Right kidney (tissue), 1 donor: ENCODE results near the gene SEMA6B.
"Not testable (repeated sequence)": the region's sequence is repeated elsewhere in the genome, so short reads cannot be mapped to it uniquely, and the experiment has no call there.

Experiments
- DNase-seq: peaks from one replicate; pipeline ENCODE4 v3.0.0-alpha.2; 2016

The SEMA6B gene

GRCh38 chr19:4527377-4527776 lies 32.1 kb downstream of the SEMA6B start:
- DNase-seq, result not testable (repeated sequence)

- no peak for DNase-seq
Observed at GRCh38 chr19:4525563-4526002, 33.9 kb downstream of the SEMA6B start.

GRCh38 chr19:4524808-4525562 lies 34.5 kb downstream of the SEMA6B start:
- DNase-seq, result no peak

- no peak for DNase-seq
Observed at GRCh38 chr19:4523306-4524110, 36.0 kb downstream of the SEMA6B start.

- DNase-seq, result no peak
Observed at GRCh38 chr19:4522291-4523002, 37.0 kb downstream of the SEMA6B start.

DNA sequence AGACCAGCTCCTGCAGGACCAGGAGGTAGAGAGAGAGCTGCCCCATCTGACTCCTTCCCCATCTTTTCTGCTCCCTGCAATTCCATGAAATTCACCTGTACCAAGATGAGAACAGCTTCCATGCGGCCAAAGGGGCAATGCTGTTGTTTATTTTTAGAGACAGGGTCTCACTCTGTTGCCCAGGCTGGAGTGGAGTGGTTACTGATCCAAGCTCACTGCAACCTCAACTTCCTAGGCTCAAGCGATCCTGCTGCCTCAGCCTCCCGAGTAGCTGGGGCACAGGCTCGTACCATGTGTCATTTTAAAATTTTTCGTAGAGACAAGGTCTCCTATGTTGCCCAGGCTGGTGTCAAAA lies 37.6 kb downstream of the SEMA6B start:
- DNase-seq, result no peak

DNA sequence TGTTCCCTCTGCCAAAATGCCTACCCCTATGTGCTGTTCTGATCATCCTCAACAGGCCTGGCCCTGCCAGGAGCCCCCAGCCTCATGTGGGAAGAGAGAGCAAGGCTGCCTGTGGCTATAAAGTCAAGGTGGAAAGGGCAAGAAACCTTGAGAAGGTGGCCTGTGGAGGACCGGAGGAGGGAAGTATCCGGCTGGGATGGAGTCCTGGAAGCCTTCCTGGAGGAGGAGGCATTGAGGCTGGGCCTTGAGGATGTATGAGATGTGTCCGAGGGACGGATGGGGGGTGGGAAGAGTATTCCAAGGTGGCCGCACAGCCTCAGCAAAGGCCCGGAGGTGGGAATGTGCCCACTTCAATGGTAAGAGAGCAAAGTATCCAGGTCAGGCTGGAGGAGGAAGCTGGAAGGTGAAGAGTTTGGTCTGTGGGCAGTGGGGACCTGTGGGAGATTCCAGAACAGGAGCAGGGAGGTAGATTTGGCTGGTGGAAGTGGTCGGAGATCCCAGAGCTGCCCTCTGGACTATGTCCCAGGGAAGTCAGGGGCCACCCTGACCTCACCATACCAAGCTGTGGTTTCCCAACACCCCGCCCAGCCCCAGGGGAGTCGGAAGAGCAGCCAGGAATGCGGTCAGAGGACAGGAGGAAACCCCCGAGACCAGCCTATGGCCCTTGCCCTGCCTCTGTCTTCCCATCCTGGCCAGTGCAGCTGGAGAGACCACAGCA lies 38.2 kb downstream of the SEMA6B start:
- DNase-seq, result no peak

- no peak for DNase-seq
Observed at GRCh38 chr19:4519521-4520277, 39.8 kb downstream of the SEMA6B start.

DNA sequence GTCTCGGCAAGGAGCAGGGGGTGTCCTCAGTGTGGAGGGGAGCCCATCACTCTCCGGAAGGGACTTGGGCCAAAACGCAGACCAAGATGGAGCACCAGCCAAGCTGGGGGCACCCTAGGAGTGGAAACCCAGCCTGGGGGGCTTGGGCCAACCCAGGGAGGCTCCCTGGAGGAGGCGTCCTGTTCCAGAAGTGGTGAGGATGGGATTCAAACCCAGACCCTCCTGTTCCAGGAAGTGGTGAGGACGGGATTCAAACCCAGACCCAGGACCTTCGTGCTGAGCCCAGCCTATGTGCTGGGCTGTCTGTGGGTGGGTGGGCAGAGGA lies 40.4 kb downstream of the SEMA6B start:
- no peak for DNase-seq

DNA sequence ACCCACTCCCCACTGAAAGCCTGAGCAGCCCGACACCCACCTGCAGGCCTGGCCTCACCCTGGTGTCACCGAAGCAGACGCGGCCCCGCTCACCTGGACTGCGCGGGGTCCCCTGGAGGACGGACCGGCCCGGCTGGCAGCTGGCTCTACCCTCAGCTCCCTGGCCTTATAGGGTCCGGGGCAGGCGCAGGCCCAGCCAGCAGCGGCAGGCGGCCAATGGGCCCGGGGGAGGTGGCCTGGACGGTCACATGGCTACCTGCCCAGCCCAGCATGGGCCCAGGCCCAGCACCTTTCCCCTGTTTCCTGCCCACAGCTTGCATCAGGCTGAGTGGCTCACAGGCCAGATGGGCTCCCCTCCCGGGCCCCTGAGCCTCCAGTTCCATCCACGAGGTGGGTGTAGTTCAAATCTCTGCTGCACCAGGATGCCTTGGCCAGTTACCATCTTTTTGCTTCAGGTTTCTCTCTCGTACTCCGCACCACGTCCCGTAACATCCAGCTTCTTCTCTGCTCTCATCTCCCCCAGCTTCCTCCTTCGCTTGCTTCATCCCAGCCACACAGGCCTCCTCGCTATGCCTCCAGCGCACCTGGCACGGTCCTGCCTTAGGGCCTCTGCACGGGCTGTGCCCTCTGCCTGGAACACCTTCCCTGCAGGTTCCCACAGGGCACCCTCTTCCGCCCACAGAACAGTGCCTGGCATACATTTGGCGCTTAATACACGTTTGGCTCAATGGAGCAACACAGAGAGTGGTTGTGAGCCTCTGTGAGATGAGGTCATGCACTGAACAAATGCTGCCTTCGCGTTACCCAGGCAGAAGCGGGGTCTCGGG lies 40.9 kb downstream of the SEMA6B start, which contains the start of gene PLIN4:
Gene PLIN4, minus strand, starts transcription at position 142 of the 827 bp plus-strand sequence. CDS start 214 bp downstream, outside the sequence.
- DNase-seq, result no peak

DNA sequence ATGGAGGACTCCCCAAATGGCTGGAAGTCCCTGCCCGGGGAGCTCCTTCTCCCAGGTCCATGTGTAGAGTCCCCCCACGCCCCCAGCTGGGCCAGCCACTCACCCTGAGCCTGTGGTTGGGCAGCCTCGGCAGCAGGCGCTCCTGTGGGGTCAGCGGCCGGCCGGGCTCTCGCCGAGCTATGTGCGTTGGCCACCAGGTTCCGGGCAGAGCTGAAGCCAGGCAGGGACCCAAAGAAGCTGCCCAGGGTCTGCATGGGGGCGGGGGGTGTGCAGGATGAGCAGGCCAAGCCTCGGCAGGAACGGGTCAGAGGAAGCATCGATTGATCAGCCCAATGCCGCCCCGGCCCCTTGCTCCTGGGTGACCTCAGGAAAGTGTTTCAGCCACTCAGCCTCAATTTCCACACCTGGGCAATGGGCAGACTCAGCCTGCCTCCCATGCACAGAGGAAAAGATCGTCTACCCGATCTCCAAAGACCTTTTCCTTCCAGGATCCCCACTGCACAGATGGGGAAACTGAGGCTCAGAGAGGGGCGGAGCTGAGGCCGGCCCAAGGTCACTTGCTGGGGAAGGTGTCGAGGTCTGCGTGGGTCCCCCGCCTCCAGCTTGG lies 41.9 kb downstream of the SEMA6B start:
- no peak for DNase-seq

DNA sequence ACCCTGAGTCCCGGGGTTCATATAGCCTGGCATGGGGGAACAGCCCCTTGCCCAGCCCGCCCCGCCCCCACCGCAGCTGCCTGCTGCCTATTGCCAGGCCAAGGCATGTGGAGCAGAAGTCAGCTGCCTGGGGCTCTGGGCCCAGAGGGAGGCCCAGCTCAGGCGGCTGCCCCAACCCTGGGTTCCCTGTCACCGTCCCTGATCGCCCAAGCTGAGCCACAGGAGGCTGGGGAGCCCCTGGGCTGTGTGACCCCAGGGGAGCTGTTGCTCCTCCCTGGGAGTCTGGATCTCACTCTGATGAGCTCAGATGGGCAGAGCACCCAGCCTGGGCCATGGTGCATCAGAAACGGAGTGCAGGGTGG lies 42.6 kb downstream of the SEMA6B start:
- no peak for DNase-seq

DNA sequence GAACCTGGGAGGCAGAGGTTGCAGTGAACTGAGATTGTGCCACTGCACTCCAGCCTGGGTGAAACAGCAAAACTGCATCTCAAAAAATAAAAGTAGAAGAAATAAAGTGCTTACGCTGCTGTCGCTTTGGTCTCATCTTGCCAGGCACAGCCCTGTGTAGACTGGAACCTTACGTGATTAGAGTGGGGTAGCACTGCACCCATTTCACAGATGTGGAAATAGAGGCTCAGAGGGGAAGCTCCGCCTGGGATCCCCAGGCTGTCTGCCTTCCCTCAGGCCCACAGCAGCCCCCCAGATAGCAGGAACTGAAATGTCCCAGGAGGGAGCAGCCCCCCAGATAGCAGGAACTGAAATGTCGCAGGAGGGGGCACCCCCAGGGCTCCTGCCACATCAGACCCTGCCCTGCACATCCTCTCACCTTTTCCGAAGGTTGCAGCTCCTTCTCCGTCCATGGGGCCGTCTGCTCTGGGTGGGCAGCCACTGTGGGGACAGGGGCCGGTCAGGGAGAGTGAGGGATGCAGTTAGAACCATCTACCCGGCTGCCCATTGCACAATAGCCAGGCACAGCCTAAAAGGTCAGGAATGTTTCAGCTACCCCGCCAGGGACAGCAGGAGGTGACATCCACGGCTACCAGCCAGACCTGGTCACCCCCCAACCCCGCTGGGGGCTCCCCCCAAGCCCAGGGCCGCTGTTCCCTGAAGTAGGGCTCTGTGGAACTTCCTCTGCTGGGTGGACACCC lies 43.1 kb downstream of the SEMA6B start:
- DNase-seq, result no peak

DNA sequence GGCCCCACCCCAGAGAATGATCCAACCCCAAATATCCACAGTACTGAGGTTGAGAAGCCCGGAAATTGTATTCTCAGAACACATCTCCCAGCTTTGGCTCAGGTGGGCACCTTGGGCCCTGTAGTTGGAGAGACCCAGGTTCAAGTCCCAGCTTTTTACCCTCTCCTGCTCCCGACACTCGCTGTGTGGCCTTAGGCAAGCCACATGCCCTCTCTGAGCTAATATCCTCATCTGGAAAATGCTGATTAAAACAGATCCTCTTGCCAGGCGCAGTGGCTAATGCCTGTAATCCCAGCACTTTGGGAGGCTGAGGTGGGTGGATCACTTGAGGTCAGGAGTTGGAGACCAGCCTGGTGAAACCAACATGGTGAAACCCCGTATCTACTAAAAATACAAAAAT lies 43.8 kb downstream of the SEMA6B start:
- DNase-seq, result no peak

- no peak for DNase-seq
Observed at GRCh38 chr19:4513248-4513647, 46.2 kb downstream of the SEMA6B start.

DNA sequence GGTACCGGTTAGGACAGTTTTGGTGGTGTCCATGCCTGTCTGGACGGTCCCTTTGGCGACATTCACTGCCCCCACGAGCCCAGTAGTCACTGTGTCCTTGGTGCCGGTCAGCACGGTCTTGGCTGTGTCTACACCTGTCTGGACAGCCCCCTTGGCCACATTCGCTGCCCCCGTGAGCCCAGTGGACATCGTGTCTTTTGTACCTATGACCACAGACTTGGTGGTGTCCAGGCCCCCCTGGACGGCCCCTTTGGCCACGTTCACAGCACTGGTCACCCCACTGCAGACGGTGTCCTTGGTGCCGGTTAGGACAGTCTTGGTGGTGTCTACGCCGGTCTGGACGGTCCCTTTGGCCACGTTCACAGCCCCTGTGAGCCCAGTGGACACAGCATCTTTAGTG lies 47.4 kb downstream of the SEMA6B start:
- no peak for DNase-seq

GRCh38 chr19:4511300-4512054 lies 48.0 kb downstream of the SEMA6B start:
- DNase-seq, result no peak

- no peak for DNase-seq
Observed at GRCh38 chr19:4510435-4511255, 48.8 kb downstream of the SEMA6B start.
